ENCODE data around the gene WDR62.

- no peak for TF ChIP-seq GATA2 (IDR thresholded peaks at IDR 0.05; ENCODE audit: low read depth, low read length)
- no peak for TF ChIP-seq GATA3 (IDR thresholded peaks at IDR 0.05; ENCODE audit: low read depth, low read length)
Observed at GRCh38 chr19:36008336-36008978, 46.2 kb upstream of the WDR62 start, which contains the start of gene SYNE4.
